ENCODE measurements around the gene EPM2AIP1.

The EPM2AIP1 gene

DNA sequence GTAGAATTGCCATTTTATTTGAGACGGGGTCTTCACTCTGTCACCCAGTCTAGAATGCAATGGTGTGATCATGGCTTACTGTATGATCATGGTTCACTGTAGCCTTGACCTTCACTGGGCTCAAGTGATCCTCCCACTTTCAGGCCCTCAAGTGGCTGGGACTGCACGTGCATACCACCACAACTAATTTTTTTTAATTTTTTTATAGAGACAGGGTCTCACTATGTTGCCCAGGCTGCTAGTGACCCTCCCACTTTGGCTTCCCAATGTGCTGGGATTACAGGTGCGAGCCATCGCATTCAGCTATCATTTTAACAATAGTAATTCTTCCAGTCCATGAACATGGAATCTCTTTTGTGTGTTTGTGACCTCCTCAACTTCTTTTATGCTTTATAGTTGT is 11.9 kb downstream of the EPM2AIP1 start:
- H3K27me3 ChIP-seq = no peaks in the 10 kb centered on the region
- intact Hi-C loops (cut with DNase I; ENCODE audit: low total_unique reads) = no loop called here
- H3K4me1 ChIP-seq = no peaks in the 10 kb centered on the region
- DNase-seq = no peak
- H3K36me3 ChIP-seq = peaks cover 42 to 56% (median 45%) of the 10 kb centered on the region in 3 donors
- TF ChIP-seq, protein P1, sequence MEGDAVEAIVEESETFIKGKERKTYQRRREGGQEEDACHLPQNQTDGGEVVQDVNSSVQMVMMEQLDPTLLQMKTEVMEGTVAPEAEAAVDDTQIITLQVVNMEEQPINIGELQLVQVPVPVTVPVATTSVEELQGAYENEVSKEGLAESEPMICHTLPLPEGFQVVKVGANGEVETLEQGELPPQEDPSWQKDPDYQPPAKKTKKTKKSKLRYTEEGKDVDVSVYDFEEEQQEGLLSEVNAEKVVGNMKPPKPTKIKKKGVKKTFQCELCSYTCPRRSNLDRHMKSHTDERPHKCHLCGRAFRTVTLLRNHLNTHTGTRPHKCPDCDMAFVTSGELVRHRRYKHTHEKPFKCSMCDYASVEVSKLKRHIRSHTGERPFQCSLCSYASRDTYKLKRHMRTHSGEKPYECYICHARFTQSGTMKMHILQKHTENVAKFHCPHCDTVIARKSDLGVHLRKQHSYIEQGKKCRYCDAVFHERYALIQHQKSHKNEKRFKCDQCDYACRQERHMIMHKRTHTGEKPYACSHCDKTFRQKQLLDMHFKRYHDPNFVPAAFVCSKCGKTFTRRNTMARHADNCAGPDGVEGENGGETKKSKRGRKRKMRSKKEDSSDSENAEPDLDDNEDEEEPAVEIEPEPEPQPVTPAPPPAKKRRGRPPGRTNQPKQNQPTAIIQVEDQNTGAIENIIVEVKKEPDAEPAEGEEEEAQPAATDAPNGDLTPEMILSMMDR (IDR thresholded peaks at IDR 0.05) = no peak
- H3K4me3 ChIP-seq = no peak overlapping the region
- peaks cover 0 to 11% (median 7%) of the 10 kb centered on the region in 3 donors for H3K9me3 ChIP-seq
- H3K27ac ChIP-seq = no peak overlapping the region

DNA sequence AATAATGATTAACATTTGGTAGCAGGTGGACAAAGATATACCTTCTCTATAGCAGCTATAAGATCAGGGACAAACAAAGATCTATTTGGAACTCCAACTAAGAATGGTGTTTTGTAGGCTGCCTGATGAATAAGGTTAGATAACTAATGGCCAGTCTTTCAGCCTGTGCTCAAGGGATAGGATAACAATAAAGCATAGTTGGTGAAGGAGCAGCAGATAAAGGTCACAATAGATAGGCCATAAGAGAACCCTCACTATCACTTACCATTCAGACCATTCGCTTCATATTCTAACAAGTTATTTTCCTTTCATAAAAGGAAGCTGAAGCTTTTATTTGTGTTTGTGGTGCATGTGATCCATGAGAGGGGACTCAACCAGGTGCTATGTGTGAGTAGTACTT is 19.8 kb downstream of the EPM2AIP1 start:
- no peaks in the 10 kb centered on the region for H3K9me3 ChIP-seq
- H3K4me3 ChIP-seq = no peak overlapping the region
- TF ChIP-seq, protein P1 (IDR thresholded peaks at IDR 0.05) = no peak
- H3K27me3 ChIP-seq = no peaks in the 10 kb centered on the region
- H3K4me1 ChIP-seq = no peaks in the 10 kb centered on the region
- peaks cover 0 to 10% (median 0%) of the 10 kb centered on the region in 3 donors for H3K36me3 ChIP-seq
- H3K27ac ChIP-seq = no peak overlapping the region
- intact Hi-C loops (cut with DNase I; ENCODE audit: low total_unique reads) = no loop called here
- DNase-seq = no peak

DNA sequence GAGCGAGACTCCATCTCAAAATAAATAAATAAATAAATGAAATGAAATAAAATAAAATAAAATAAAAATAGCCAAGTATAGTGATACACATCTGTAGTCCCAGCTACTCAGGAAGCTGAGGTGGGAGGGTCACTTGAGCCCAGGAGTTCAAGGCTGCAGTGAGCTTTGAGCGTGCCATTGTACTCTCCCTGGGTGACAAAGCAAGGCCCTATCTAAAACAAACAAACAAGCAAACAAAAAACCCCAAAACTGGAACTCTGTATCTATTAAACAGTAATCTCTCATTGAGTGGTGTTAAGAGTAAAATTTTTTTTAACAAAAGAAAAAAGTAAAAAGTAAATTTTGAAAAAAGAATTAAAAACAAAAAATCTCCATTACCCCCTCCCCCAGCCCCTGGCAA is 20.8 kb downstream of the EPM2AIP1 start:
- no peaks in the 10 kb centered on the region for H3K9me3 ChIP-seq
- peaks cover 0 to 10% (median 0%) of the 10 kb centered on the region in 3 donors for H3K36me3 ChIP-seq
- intact Hi-C loops (cut with DNase I; ENCODE audit: low total_unique reads) = no loop called here
- H3K4me1 ChIP-seq = no peaks in the 10 kb centered on the region
- TF ChIP-seq, protein P1 (IDR thresholded peaks at IDR 0.05) = no peak
- H3K27me3 ChIP-seq = no peaks in the 10 kb centered on the region
- DNase-seq = no peak
- H3K27ac ChIP-seq = no peak overlapping the region
- no peak overlapping the region for H3K4me3 ChIP-seq

DNA sequence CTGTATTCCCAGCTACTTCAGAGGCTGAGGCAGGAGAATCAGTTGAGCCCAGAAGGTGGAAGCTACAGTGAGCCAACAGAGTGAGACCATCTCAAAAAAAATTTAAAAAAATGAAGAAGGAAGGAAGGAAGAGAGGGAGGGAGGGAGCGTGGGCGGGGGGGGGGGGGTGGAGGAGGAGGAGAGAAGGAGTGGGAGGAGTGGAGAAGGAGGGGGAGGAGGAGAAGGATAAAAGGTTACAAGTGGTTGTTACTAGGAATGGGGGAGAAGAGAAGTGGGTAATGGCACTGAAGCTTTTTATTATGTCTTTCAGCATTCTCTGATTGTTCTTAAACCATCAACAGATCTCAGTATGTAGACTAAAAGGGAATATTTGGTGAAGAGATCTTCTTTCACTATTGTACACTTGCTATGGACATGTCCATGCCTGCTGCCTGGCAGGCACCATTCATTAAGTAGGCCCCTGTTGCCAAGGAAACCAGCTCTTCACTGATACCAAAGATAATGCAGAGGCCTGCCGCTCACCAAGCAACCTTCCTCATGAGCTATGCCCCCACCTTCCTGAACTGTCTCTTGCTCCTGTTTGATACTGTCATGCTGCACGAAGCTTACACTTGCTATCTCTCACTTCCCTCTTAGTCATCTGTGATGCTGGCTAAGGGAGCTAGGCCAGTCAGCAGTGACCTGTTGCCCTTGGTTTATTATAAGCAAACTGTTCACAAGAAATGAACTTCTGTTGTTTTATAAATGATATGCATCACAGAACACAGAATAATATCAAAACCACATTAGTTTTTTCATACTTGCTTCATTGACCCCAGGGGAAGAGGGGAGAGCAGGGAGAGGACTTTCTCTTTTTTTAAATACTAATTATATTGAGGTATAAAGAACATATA is 23.1 kb downstream of the EPM2AIP1 start:
- no peak overlapping the region for H3K4me3 ChIP-seq
- H3K9me3 ChIP-seq = no peaks in the 10 kb centered on the region
- TF ChIP-seq, protein P1 (IDR thresholded peaks at IDR 0.05) = no peak
- no peak overlapping the region for H3K27ac ChIP-seq
- H3K4me1 ChIP-seq = no peaks in the 10 kb centered on the region
- no peaks in the 10 kb centered on the region for H3K27me3 ChIP-seq
- no peaks in the 10 kb centered on the region for H3K36me3 ChIP-seq
- intact Hi-C loops (cut with DNase I; ENCODE audit: low total_unique reads) = no loop called here
- DNase-seq = no peak

DNA sequence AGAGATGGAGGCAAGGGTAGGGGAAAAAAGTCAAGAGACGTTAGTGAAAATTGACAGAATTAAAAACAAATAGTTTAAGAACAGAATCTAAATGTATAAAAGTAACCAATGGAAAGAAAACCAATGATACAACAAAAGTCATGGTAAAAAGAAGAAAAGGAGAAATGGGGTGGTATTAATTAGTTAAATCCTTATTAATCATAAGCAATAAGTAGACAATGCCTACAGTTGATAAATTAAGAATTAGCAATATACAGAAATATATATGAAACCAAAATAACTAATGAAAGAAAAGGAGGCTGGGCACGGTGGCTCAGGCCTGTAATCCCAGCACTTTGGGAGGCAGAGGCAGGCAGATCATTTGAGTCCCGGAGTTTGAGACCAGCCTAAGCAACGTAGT is 23.8 kb downstream of the EPM2AIP1 start:
- intact Hi-C loops (cut with DNase I; ENCODE audit: low total_unique reads) = no loop called here
- Histone ChIP-seq H3K9me3 (no peaks in the 10 kb centered on the region), H3K27me3 (no peaks in the 10 kb centered on the region), H3K27ac (no peak overlapping the region), H3K36me3 (no peaks in the 10 kb centered on the region), H3K4me3 (no peak overlapping the region), H3K4me1 (no peaks in the 10 kb centered on the region)
- TF ChIP-seq, protein P1 (IDR thresholded peaks at IDR 0.05) = no peak
- DNase-seq = no peak

Data from tibial artery (tissue), 4 donors.